Astrocyte (in vitro differentiated cells and primary cell): ENCODE data around the gene TSNAX. TPM values are rescaled to one million over a fixed set of nuclear protein-coding genes. Genes with fewer than 3 reads are reported as not detected.

Experiments used
- DNase-seq: peaks from one replicate; pipeline ENCODE4 v3.0.0-alpha.2; 2010; ENCODE audit warnings: low read depth
- FAIRE-seq: peaks from 2 replicates; lab custom pipeline; 2011; peaks lifted over from hg19 to GRCh38; lab: Jason Lieb, UNC
- H2AFZ ChIP-seq: 2 replicates; pipeline ENCODE4 v1.6.0; 2012; ENCODE audit warnings: low read depth, low read length, inconsistent platforms
- H3K27ac ChIP-seq: 2 replicates; pipeline ENCODE4 v1.5.1; 2011; ENCODE audit warnings: low read depth, low read length, inconsistent platforms
- H3K27me3 ChIP-seq: 2 replicates; pipeline ENCODE4 v1.6.0; 2011; ENCODE audit warnings: low read length, inconsistent platforms; ENCODE audit not compliant: insufficient read depth
- H3K36me3 ChIP-seq: 2 replicates; pipeline ENCODE4 v1.5.1; 2011; ENCODE audit warnings: low read length, inconsistent platforms; ENCODE audit not compliant: insufficient read depth
- H3K4me1 ChIP-seq: 2 replicates; pipeline ENCODE4 v1.5.1; 2011; ENCODE audit warnings: low read length, inconsistent platforms; ENCODE audit not compliant: insufficient read depth
- H3K4me2 ChIP-seq: 2 replicates; pipeline ENCODE4 v1.6.0; 2012; ENCODE audit warnings: low read length, inconsistent platforms
- H3K4me3 ChIP-seq: 2 replicates; pipeline ENCODE4 v1.5.1; 2011; ENCODE audit warnings: low read depth, mild to moderate bottlenecking, low read length, inconsistent platforms; ENCODE audit not compliant: insufficient read depth
- H3K79me2 ChIP-seq: 2 replicates; pipeline ENCODE4 v1.6.0; 2012; ENCODE audit warnings: mild to moderate bottlenecking, low read length, inconsistent platforms; ENCODE audit not compliant: insufficient read depth
- H3K9ac ChIP-seq: 2 replicates; pipeline ENCODE4 v1.6.0; 2012; ENCODE audit warnings: mild to moderate bottlenecking, low read length, inconsistent platforms
- H3K9me3 ChIP-seq: 2 replicates; pipeline ENCODE4 v1.5.1; 2012; ENCODE audit warnings: low read depth, mild to moderate bottlenecking, low read length, inconsistent platforms; ENCODE audit not compliant: insufficient read depth
- H4K20me1 ChIP-seq: 2 replicates; pipeline ENCODE4 v1.6.0; 2012; ENCODE audit warnings: low read length, inconsistent platforms; ENCODE audit not compliant: insufficient read depth
- H3K27ac Mint-ChIP-seq: one replicate; pipeline ENCODE4 v1.8.0; 2021; ENCODE audit warnings: mild to moderate bottlenecking, mixed read lengths; ENCODE audit not compliant: unreplicated experiment
- H3K27me3 Mint-ChIP-seq: one replicate; pipeline ENCODE4 v1.8.0; 2021; ENCODE audit warnings: low read depth, mixed read lengths; ENCODE audit not compliant: unreplicated experiment
- H3K36me3 Mint-ChIP-seq: one replicate; pipeline ENCODE4 v1.8.0; 2021; ENCODE audit warnings: low read depth, mixed read lengths; ENCODE audit not compliant: unreplicated experiment
- H3K4me1 Mint-ChIP-seq: one replicate; pipeline ENCODE4 v1.8.0; 2021; ENCODE audit warnings: low read depth, mixed read lengths; ENCODE audit not compliant: unreplicated experiment
- H3K4me3 Mint-ChIP-seq: one replicate; pipeline ENCODE4 v1.8.0; 2021; ENCODE audit warnings: mild to moderate bottlenecking, moderate library complexity, mixed read lengths; ENCODE audit not compliant: unreplicated experiment
- H3K9me3 Mint-ChIP-seq: one replicate; pipeline ENCODE4 v1.8.0; 2021; ENCODE audit warnings: mild to moderate bottlenecking, mixed read lengths; ENCODE audit not compliant: unreplicated experiment
- CTCF ChIP-seq: IDR thresholded peaks from 2 replicates; pipeline ENCODE4 v1.5.1; 2011; ENCODE audit warnings: low read depth, mild to moderate bottlenecking, inconsistent platforms, low read length, moderate library complexity; ENCODE audit not compliant: insufficient read depth
- EZH2 ChIP-seq: IDR thresholded peaks from 2 replicates; pipeline ENCODE4 v1.6.1; 2012; ENCODE audit warnings: mild to moderate bottlenecking, low read length, inconsistent platforms; ENCODE audit not compliant: insufficient read depth
- total RNA-seq: library from RNA; stranded (reverse); gene quantifications from 2 replicates; pipeline ENCODE4 v1.2.1, GENCODE V29; 2021

The TSNAX gene
- total RNA-seq, 1 donor from 2014 or later = 43.5 TPM

DNA sequence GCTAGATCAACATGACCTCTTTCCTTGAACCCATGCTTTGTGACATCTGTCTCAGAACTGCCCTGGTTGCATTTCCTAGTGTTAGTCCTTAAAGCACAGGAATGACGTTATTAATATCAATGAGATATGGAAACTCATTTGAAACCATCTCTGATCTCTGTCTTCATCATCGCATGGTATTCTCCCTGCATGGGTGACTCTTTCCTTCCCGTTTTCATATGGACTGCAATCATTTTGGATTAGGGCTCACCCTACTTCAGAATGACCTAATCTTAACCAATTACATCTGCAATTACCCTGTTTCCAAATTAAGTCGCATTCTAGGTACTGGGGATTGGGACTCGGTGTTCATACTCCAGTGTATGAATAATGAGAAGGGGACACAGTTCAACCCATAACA, 56.5 kb downstream of the TSNAX start:
- peaks cover 4% of the 10 kb centered on the region for H3K4me1 Mint-ChIP-seq
- Histone ChIP-seq H3K79me2 (no peaks in the 10 kb centered on the region), H3K27me3 (no peaks in the 10 kb centered on the region), H2AFZ (no peak overlapping the region), H3K4me1 (peaks cover 4% of the 10 kb centered on the region), H3K9me3 (no peaks in the 10 kb centered on the region), H3K27ac (no peak overlapping the region), H3K36me3 (no peaks in the 10 kb centered on the region), H4K20me1 (no peaks in the 10 kb centered on the region), H3K9ac (no peak overlapping the region), H3K4me3 (no peak overlapping the region), H3K4me2 (no peak overlapping the region)
- H3K9me3 Mint-ChIP-seq = no peaks in the 10 kb centered on the region
- no peak overlapping the region for H3K4me3 Mint-ChIP-seq
- no peak overlapping the region for H3K27ac Mint-ChIP-seq
- FAIRE-seq = no peak
- H3K27me3 Mint-ChIP-seq = no peaks in the 10 kb centered on the region
- no peak for TF ChIP-seq CTCF
- no peak for TF ChIP-seq EZH2
- DNase-seq = no peak
- no peaks in the 10 kb centered on the region for H3K36me3 Mint-ChIP-seq

DNA sequence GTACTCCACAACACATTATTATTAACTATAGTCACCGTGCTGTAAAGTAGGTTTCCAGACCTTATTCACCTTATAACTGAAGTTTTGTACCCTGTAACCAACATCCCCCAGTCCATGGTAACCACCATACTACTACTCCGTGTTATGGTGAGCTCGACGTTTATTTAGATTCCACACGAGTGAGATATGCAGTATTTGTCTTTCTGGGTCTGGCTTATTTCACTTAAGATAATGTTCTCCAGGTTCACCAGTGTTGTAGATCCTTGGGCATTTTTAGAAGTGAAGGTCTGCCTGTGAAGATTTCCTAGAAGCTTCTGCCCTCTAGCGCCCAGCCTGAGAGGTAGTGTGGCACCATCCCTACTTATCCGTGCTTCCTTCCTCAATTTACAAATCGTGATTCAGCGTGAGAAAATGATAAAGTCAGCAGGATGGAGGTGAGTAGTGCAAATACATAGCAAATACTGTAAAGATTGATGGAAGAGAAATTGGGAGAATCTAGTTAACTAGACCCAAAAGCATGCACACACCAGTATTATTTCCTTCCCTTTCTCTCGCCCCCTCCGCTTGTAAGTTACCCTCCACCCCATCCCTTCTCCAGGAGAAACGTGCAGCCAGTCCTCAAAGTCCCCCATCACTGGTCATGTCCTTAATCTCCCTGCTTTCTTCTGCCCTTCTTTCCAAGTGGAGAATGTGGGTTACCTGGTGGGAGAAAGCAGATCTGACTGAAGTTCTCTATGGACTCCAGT, 62.2 kb downstream of the TSNAX start:
- TF ChIP-seq CTCF = peak; percentile 79
- TF ChIP-seq EZH2 = no peak
- no peaks in the 10 kb centered on the region for H3K9me3 Mint-ChIP-seq
- H3K79me2 ChIP-seq = no peaks in the 10 kb centered on the region
- H3K36me3 Mint-ChIP-seq = no peaks in the 10 kb centered on the region
- H4K20me1 ChIP-seq = no peaks in the 10 kb centered on the region
- H3K9ac ChIP-seq = no peak overlapping the region
- no peak overlapping the region for H3K4me3 Mint-ChIP-seq
- H3K4me3 ChIP-seq = no peak overlapping the region
- no peaks in the 10 kb centered on the region for H3K4me1 ChIP-seq
- no peaks in the 10 kb centered on the region for H3K36me3 ChIP-seq
- peaks cover under 1% of the 10 kb centered on the region for H3K4me1 Mint-ChIP-seq
- no peak overlapping the region for H3K4me2 ChIP-seq
- no peaks in the 10 kb centered on the region for H3K9me3 ChIP-seq
- H3K27ac ChIP-seq = no peak overlapping the region
- FAIRE-seq = no peak
- peak; percentile 56 for DNase-seq
- no peak overlapping the region for H2AFZ ChIP-seq
- no peak overlapping the region for H3K27ac Mint-ChIP-seq
- no peaks in the 10 kb centered on the region for H3K27me3 Mint-ChIP-seq
- H3K27me3 ChIP-seq = no peaks in the 10 kb centered on the region

- no peak for FAIRE-seq
- peaks cover 9% of the 10 kb centered on the region for H3K4me1 Mint-ChIP-seq
- no peak overlapping the region for H3K27ac Mint-ChIP-seq
- Histone ChIP-seq H3K4me2 (no peak overlapping the region), H3K27me3 (no peaks in the 10 kb centered on the region), H3K4me1 (no peaks in the 10 kb centered on the region), H3K27ac (no peak overlapping the region), H3K9me3 (no peaks in the 10 kb centered on the region), H3K36me3 (no peaks in the 10 kb centered on the region), H4K20me1 (no peaks in the 10 kb centered on the region), H3K79me2 (no peaks in the 10 kb centered on the region), H2AFZ (no peak overlapping the region), H3K9ac (no peak overlapping the region), H3K4me3 (no peak overlapping the region)
- TF ChIP-seq CTCF = no peak
- TF ChIP-seq EZH2 = no peak
- no peak overlapping the region for H3K4me3 Mint-ChIP-seq
- no peaks in the 10 kb centered on the region for H3K36me3 Mint-ChIP-seq
- H3K9me3 Mint-ChIP-seq = no peaks in the 10 kb centered on the region
- H3K27me3 Mint-ChIP-seq = no peaks in the 10 kb centered on the region
- DNase-seq = no peak
Measured at GRCh38 chr1:231591466-231591865, 63.0 kb downstream of the TSNAX start.
